Neural progenitor cell (in vitro differentiated cells): ENCODE measurements around the gene PIP4K2A. TPM values are rescaled to one million over a fixed set of nuclear protein-coding genes. Genes with fewer than 3 reads are reported as not detected.

Source experiments
- DNase-seq: peaks from one replicate; pipeline ENCODE4 v3.0.0-alpha.2; 2016; ENCODE audit warnings: low spot score
- H2AFZ ChIP-seq: fragments of 200-600 bp; sonication (generic); replicated peaks from 2 replicates; pipeline ENCODE4 v1.6.1; 2016; ENCODE audit warnings: antibody characterized with exemption
- H3F3A ChIP-seq: fragments of 200-600 bp; sonication (generic); 2 replicates; pipeline ENCODE4 v1.6.1; 2016; ENCODE audit warnings: antibody characterized with exemption, low read depth
- H3K27ac ChIP-seq: fragments of 200-600 bp; sonication (generic); 2 replicates; pipeline ENCODE4 v1.5.1; 2016; ENCODE audit warnings: mild to moderate bottlenecking
- H3K27me3 ChIP-seq: fragments of 200-600 bp; sonication (generic); 2 replicates; pipeline ENCODE4 v1.6.1; 2016; ENCODE audit warnings: mild to moderate bottlenecking, moderate library complexity
- H3K36me3 ChIP-seq: fragments of 200-600 bp; sonication (generic); 2 replicates; pipeline ENCODE4 v1.5.1; 2016
- H3K4me1 ChIP-seq: fragments of 200-600 bp; sonication (generic); 2 replicates; pipeline ENCODE4 v1.6.1; 2016; ENCODE audit warnings: mixed run types
- H3K4me2 ChIP-seq: fragments of 200-600 bp; sonication (generic); 2 replicates; pipeline ENCODE4 v1.6.1; 2016
- H3K4me3 ChIP-seq: fragments of 200-600 bp; sonication (generic); 2 replicates; pipeline ENCODE4 v1.5.1; 2016
- H3K79me2 ChIP-seq: fragments of 200-600 bp; sonication (generic); 2 replicates; pipeline ENCODE4 v1.6.1; 2016; ENCODE audit warnings: low read depth
- H3K9ac ChIP-seq: fragments of 200-600 bp; sonication (generic); 2 replicates; pipeline ENCODE4 v1.6.1; 2016
- H3K9me3 ChIP-seq: fragments of 200-600 bp; sonication (generic); 2 replicates; pipeline ENCODE4 v1.5.1; 2016; ENCODE audit warnings: low read depth
- H4K20me1 ChIP-seq: fragments of 200-600 bp; sonication (generic); 2 replicates; pipeline ENCODE4 v1.6.1; 2016; ENCODE audit warnings: low read depth
- H3K27ac Mint-ChIP-seq: 3 replicates; pipeline ENCODE4 v1.8.0; 2021; ENCODE audit warnings: mixed read lengths
- H3K27me3 Mint-ChIP-seq: 2 replicates; pipeline ENCODE4 v1.8.0; 2022; ENCODE audit warnings: low read depth, mild to moderate bottlenecking, inconsistent platforms, moderate library complexity, mixed read lengths; ENCODE audit not compliant: insufficient read depth
- H3K36me3 Mint-ChIP-seq: 3 replicates; pipeline ENCODE4 v1.8.0; 2021; ENCODE audit warnings: mixed read lengths
- H3K4me1 Mint-ChIP-seq: 3 replicates; pipeline ENCODE4 v1.8.0; 2021; ENCODE audit warnings: mixed read lengths
- H3K4me3 Mint-ChIP-seq: 3 replicates; pipeline ENCODE4 v1.8.0; 2021; ENCODE audit warnings: mild to moderate bottlenecking, moderate library complexity, mixed read lengths
- H3K9me3 Mint-ChIP-seq: 3 replicates; pipeline ENCODE4 v1.8.0; 2020; ENCODE audit warnings: mixed read lengths
- CTCF ChIP-seq: fragments of 200-600 bp; sonication (generic); IDR thresholded peaks from 2 replicates; pipeline ENCODE4 v1.5.1; 2017; ENCODE audit warnings: antibody characterized with exemption, mild to moderate bottlenecking
- EZH2 ChIP-seq: fragments of 200-600 bp; sonication (generic); IDR thresholded peaks from 2 replicates; pipeline ENCODE4 v1.6.1; 2017; ENCODE audit warnings: antibody characterized with exemption, mild to moderate bottlenecking, moderate library complexity
- EZH2phosphoT487 ChIP-seq: fragments of 200-600 bp; sonication (generic); IDR thresholded peaks from 2 replicates; pipeline ENCODE4 v1.6.1; 2017; ENCODE audit warnings: antibody characterized with exemption
- total RNA-seq: library from RNA; depleted of rRNA; stranded (reverse); fragments of >200 nt; gene quantifications from 2 replicates; pipeline ENCODE4 v1.2.3, GENCODE V29; 2015; ENCODE audit warnings: low replicate concordance

PIP4K2A gene
- total RNA-seq, 1 donor from 2014 or later = 37.6 TPM

GRCh38 chr10:22655312-22655981 lies 58.9 kb downstream of the PIP4K2A start:
- TF ChIP-seq EZH2 (no peak), EZH2phosphoT487 (no peak), CTCF (no peak)
- peak overlapping the region; percentile 37 for H3K27ac Mint-ChIP-seq
- Histone ChIP-seq H3K9me3 (no peaks in the 10 kb centered on the region), H3K79me2 (peaks cover 43% of the 10 kb centered on the region), H3K4me1 (peaks cover 30% of the 10 kb centered on the region), H3F3A (no peaks in the 10 kb centered on the region), H3K36me3 (no peaks in the 10 kb centered on the region), H3K9ac (no peak overlapping the region), H3K27ac (no peak overlapping the region), H3K4me2 (no peak overlapping the region), H4K20me1 (peaks cover 6% of the 10 kb centered on the region), H2AFZ (no peak overlapping the region), H3K4me3 (no peak overlapping the region), H3K27me3 (no peaks in the 10 kb centered on the region)
- peaks cover 2% of the 10 kb centered on the region for H3K36me3 Mint-ChIP-seq
- DNase-seq = no peak
- peak overlapping the region; percentile 57 for H3K4me3 Mint-ChIP-seq
- H3K9me3 Mint-ChIP-seq = peaks cover 3% of the 10 kb centered on the region
- no peaks in the 10 kb centered on the region for H3K27me3 Mint-ChIP-seq
- peaks cover 45% of the 10 kb centered on the region for H3K4me1 Mint-ChIP-seq

- Histone ChIP-seq H3F3A (no peaks in the 10 kb centered on the region), H3K27me3 (no peaks in the 10 kb centered on the region), H3K4me2 (no peak overlapping the region), H3K9ac (no peak overlapping the region), H3K4me1 (peaks cover 38% of the 10 kb centered on the region), H3K27ac (no peak overlapping the region), H2AFZ (no peak overlapping the region), H3K9me3 (no peaks in the 10 kb centered on the region), H3K36me3 (no peaks in the 10 kb centered on the region), H4K20me1 (no peaks in the 10 kb centered on the region), H3K4me3 (no peak overlapping the region), H3K79me2 (peaks cover 49% of the 10 kb centered on the region)
- TF ChIP-seq CTCF (no peak), EZH2phosphoT487 (no peak), EZH2 (no peak)
- Mint-ChIP-seq H3K4me1 (peaks cover 45% of the 10 kb centered on the region), H3K36me3 (peaks cover 2% of the 10 kb centered on the region), H3K27ac (peak overlapping the region; percentile 1), H3K27me3 (peaks cover 3% of the 10 kb centered on the region), H3K4me3 (no peak overlapping the region), H3K9me3 (peaks cover 3% of the 10 kb centered on the region)
- DNase-seq = no peak
Measured at GRCh38 chr10:22652988-22653481, 61.3 kb downstream of the PIP4K2A start.

- Histone ChIP-seq H2AFZ (no peak overlapping the region), H3F3A (no peaks in the 10 kb centered on the region), H3K9me3 (no peaks in the 10 kb centered on the region), H3K4me3 (no peak overlapping the region), H3K36me3 (no peaks in the 10 kb centered on the region), H3K27ac (no peak overlapping the region), H3K4me1 (peaks cover 54% of the 10 kb centered on the region), H3K27me3 (no peaks in the 10 kb centered on the region), H3K79me2 (peaks cover 53% of the 10 kb centered on the region), H3K9ac (no peak overlapping the region), H4K20me1 (no peaks in the 10 kb centered on the region), H3K4me2 (no peak overlapping the region)
- H3K9me3 Mint-ChIP-seq = no peaks in the 10 kb centered on the region
- H3K36me3 Mint-ChIP-seq = peaks cover 2% of the 10 kb centered on the region
- no peak overlapping the region for H3K4me3 Mint-ChIP-seq
- peak overlapping the region; percentile 33 for H3K27ac Mint-ChIP-seq
- H3K27me3 Mint-ChIP-seq = peaks cover 3% of the 10 kb centered on the region
- TF ChIP-seq CTCF = no peak
- no peak for TF ChIP-seq EZH2
- no peak for TF ChIP-seq EZH2phosphoT487
- peaks cover 55% of the 10 kb centered on the region for H3K4me1 Mint-ChIP-seq
- DNase-seq = no peak
Measured at GRCh38 chr10:22651276-22651980, 63.0 kb downstream of the PIP4K2A start.
